ENCODE data around the gene FOXJ1.

The FOXJ1 gene

DNA sequence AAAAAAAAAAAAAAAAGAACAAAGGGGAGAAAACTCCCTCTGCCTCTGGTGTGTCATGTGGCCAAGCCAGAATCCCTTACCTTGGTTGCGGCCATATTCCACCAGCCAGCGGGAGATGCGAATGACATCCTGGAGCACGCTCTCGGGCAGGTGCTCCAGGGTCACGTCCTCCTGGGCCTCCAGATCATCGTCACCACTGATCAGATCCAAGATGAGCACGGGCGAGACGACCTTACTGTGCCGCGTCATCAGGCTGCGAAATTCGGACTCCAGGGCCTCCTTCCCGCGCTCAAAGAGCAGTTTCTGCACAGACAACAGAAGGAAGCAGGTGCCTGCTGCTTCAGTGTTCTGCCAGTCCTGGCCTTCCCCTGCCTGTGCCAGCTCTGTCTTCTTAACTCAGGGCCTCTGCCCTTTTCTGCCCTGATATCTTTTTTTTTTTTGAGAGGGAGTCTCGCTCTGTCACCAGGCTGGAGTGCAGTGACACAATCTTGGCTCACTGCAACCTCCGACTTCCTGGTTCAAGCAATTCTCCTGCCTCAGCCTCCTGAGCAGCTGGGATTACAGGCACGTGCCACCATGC is 43.2 kb downstream of the FOXJ1 start:
- no peak overlapping the region for H3K4me3 ChIP-seq (ENCODE audit: low read depth, low read length)
- TF ChIP-seq, protein P1, sequence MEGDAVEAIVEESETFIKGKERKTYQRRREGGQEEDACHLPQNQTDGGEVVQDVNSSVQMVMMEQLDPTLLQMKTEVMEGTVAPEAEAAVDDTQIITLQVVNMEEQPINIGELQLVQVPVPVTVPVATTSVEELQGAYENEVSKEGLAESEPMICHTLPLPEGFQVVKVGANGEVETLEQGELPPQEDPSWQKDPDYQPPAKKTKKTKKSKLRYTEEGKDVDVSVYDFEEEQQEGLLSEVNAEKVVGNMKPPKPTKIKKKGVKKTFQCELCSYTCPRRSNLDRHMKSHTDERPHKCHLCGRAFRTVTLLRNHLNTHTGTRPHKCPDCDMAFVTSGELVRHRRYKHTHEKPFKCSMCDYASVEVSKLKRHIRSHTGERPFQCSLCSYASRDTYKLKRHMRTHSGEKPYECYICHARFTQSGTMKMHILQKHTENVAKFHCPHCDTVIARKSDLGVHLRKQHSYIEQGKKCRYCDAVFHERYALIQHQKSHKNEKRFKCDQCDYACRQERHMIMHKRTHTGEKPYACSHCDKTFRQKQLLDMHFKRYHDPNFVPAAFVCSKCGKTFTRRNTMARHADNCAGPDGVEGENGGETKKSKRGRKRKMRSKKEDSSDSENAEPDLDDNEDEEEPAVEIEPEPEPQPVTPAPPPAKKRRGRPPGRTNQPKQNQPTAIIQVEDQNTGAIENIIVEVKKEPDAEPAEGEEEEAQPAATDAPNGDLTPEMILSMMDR (IDR thresholded peaks at IDR 0.05; ENCODE audit: low read depth, low read length, missing control alignments): no peak

DNA sequence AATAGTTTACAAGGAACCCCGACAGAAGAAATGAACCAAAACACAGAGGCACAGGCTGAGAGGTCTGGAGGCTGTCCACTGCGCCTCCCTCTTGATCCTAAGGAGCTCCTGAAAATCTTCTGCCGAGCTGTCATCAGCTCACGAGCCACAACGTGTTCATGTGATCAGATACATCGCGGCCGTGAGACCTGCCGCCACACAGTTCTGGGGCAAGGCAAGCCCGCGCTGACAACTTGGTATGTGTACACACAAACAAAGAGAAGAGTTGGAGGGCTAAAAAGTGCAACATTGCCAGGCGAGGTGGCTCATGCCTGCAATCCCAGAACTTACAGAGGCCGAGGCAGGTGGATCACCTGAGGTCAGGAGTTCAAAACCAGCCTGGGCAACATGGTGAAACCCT is 45.1 kb downstream of the FOXJ1 start:
- TF ChIP-seq, protein P1 (IDR thresholded peaks at IDR 0.05; ENCODE audit: low read depth, low read length, missing control alignments): no peak
- no peak for DNase-seq (ENCODE audit: low read depth)

More for the DNA sequence above, 43.2 kb downstream of the FOXJ1 start:
- DNase-seq (ENCODE audit: low read depth): no peak

DNA sequence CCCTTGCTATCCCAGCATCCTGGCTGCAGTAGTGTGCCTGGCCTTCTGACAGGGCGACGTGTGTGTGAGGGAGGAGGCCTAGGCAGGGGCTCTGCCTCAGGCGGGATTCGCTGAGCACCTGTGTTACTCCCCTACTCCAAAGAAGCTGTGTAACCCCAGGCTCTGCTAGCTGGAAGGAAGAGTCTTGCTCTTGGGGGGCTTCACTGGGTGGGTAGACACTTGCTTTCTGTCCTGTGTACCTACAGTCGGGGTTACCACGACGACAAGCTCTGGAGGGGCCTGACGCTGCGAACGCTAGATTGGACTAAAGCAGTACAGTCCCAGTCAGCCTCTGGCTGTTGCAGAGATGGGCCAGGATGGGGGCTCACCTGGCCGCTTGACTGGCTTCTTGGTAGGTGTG is 47.0 kb downstream of the FOXJ1 start:
- no peak overlapping the region for H3K4me3 ChIP-seq (ENCODE audit: low read depth, low read length)
- TF ChIP-seq, protein P1 (IDR thresholded peaks at IDR 0.05; ENCODE audit: low read depth, low read length, missing control alignments): no peak
- DNase-seq (ENCODE audit: low read depth): no peak

More for the DNA sequence above, 45.1 kb downstream of the FOXJ1 start:
- H3K4me3 ChIP-seq (ENCODE audit: low read depth, low read length): no peak overlapping the region

DNA sequence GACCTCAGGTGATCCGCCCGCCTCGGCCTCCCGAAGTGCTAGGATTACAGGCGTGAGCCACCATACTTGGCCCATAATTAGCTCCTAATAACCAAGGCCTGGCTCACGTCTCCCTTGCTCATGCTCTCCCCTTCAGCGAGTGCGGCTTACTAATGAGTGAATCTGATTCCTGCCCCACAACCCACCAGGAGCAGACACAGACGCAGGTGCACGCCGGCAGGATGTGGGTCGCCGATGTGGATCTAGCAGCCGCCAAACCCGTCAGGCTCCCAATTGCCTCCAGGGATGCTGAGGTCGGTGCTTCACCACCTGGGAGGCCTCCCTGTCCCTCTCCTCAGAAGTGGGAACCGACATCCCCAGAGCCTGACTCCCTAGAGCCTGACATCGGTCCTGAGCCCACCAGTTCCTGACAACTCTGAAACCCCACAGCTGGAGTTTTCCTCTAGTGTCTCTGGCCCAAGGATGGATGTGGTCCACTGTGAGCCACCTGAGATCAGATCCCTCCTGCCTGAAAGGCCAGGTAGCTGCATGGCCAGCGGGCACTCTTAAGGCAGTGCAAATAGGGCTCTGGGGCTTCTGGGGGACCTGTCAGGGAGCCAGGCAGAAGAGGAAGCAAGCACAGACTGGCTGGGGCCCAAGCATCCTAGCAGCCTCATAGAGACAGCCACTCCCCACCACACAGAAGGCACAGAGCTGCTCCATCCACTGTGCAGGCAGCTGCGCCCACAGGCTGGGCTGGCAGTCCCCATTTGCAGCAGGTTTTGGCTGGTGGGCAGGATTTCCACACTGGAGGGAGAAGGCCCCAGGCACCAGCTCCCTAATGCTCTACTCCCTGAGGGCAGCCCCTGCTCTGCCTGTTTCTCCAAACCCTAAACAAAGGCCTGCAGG is 48.3 kb downstream of the FOXJ1 start:
- no peak overlapping the region for H3K4me3 ChIP-seq (ENCODE audit: low read depth, low read length)
- TF ChIP-seq, protein P1 (IDR thresholded peaks at IDR 0.05; ENCODE audit: low read depth, low read length, missing control alignments): no peak
- no peak for DNase-seq (ENCODE audit: low read depth)

DNA sequence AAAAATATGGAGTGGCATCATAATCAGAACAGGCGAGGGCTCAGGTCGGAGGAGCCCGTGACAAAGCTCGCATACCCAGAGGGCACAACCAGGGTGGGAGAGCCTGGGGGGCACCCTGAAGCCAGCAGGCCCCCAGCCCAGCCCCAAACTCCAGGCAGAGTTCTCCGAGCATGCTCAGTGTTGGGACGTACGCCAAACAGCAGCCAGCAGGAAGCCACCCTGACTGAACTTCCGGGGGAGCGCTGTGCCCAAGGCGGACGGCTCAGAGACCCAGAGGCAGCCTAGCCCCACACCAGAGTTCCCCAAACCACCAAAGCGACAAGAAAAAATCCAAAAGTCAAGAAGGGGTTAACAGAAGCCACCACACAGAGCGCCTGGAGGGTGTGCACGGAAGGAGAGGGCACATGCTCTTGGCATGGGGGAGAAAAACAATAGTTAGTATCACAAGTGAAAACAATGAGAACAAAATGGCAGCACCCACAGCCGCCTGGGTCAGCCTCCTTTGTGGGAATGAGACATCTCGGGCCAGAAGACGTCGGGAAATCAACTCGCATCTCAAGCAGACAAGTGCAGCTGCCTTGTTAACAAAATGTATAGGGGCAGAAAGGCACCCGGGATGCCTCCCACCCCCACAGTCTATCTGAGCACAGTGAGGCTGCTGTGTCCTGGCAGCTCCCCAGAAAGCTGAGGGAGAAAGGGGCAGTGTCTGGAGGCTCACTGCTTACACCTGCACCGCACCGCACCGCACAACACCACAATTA is 49.3 kb downstream of the FOXJ1 start:
- no peak for DNase-seq (ENCODE audit: low read depth)
- TF ChIP-seq, protein P1 (IDR thresholded peaks at IDR 0.05; ENCODE audit: low read depth, low read length, missing control alignments): no peak

DNA sequence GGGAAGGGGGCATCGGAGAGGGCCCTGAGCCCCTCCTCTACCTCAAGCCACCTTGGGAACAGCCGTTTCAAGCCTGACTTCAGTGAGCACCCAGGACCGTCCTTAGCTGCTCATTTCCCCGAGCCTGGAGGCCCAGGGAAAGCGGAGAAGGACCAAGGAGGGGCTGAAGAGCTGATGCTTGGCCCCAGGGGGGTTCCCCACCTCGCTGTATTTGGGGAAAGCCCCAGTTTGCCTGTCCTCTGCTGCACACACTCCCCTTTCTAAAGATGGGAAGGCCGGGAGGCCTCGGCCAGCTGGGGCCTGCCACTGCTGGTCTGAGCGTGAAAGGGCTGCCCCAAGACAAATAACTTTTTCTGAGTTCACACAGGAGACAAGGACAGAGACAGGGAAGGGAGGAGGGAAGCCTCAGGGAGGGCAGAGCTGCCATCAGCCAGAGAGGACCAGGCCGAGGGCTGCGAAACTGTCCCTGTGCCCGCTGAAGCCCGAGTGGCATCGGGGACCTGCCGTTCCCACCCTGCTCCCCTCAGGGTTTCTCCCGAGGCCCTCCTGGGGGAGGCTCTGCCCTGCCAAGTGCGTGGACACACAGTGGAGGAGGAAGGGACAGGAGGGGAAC is 50.4 kb downstream of the FOXJ1 start:
- TF ChIP-seq, protein P1 (IDR thresholded peaks at IDR 0.05; ENCODE audit: low read depth, low read length, missing control alignments): no peak
- DNase-seq (ENCODE audit: low read depth): no peak
- H3K4me3 ChIP-seq (ENCODE audit: low read depth, low read length): no peak overlapping the region

More for the DNA sequence above, 49.3 kb downstream of the FOXJ1 start:
- H3K4me3 ChIP-seq (ENCODE audit: low read depth, low read length): no peak overlapping the region
